HepG2 (cell line): Measurements from ENCODE around the gene SPHK2. TPM values are rescaled to one million over a fixed set of nuclear protein-coding genes. Genes with fewer than 3 reads are reported as not detected.

Experiments used
- ARID2 ChIP-seq: sonication (generic); formaldehyde crosslinking; IDR thresholded peaks from 2 replicates; pipeline ENCODE4 v1.8.1; 2022; ENCODE audit warnings: mild to moderate bottlenecking, missing genetic modification reagents, borderline replicate concordance
- ARID3A ChIP-seq: IDR thresholded peaks from 2 replicates; pipeline ENCODE4 v1.6.1; 2012; ENCODE audit warnings: low read depth, low read length, improper control_type of control experiment
- ATF3 ChIP-seq: sonication (generic); formaldehyde crosslinking; IDR thresholded peaks from 2 replicates; pipeline ENCODE4 v1.4.0; 2020; ENCODE audit warnings: missing genetic modification reagents
- FOXC1 ChIP-seq: sonication (generic); formaldehyde crosslinking; IDR thresholded peaks from 2 replicates; pipeline ENCODE4 v1.8.0; 2022; ENCODE audit warnings: mild to moderate bottlenecking, missing genetic modification reagents, borderline replicate concordance
- FOXK1 ChIP-seq: sonication (generic); formaldehyde crosslinking; IDR thresholded peaks from 2 replicates; pipeline ENCODE4 v1.4.0; 2020; ENCODE audit warnings: low read depth, missing genetic modification reagents, borderline replicate concordance
- HIVEP1 ChIP-seq: sonication (generic); formaldehyde crosslinking; IDR thresholded peaks from 2 replicates; pipeline ENCODE4 v1.4.0; 2020; ENCODE audit warnings: mild to moderate bottlenecking, missing genetic modification reagents
- HNF1B ChIP-seq: sonication (generic); formaldehyde crosslinking; IDR thresholded peaks from 2 replicates; pipeline ENCODE4 v1.5.1; 2020; ENCODE audit warnings: mild to moderate bottlenecking, moderate library complexity, missing genetic modification reagents
- HOXA5 ChIP-seq: sonication (generic); formaldehyde crosslinking; IDR thresholded peaks from 2 replicates; pipeline ENCODE4 v1.4.0; 2020; ENCODE audit warnings: missing genetic modification reagents
- HOXA9 ChIP-seq: sonication (generic); formaldehyde crosslinking; IDR thresholded peaks from 2 replicates; pipeline ENCODE4 v1.8.1; 2022; ENCODE audit warnings: missing genetic modification reagents, mild to moderate bottlenecking, moderate library complexity, borderline replicate concordance
- KLF16 ChIP-seq, 2 experiments: sonication (generic) in 1 of 2; formaldehyde crosslinking in 1 of 2; IDR thresholded peaks; 2 replicates each; pipeline versions ENCODE4 v1.6.1 to v1.8.0; 2016 to 2023; ENCODE audit warnings: missing genetic modification reagents in 2 of 2, missing compliant biosample characterization in 1 of 2
- NFKB2 ChIP-seq: sonication (generic); formaldehyde crosslinking; IDR thresholded peaks from 2 replicates; pipeline ENCODE4 v1.4.0; 2020; ENCODE audit warnings: missing genetic modification reagents, borderline replicate concordance
- NR3C1 ChIP-seq: sonication (generic); formaldehyde crosslinking; IDR thresholded peaks from 2 replicates; pipeline ENCODE4 v1.4.0; 2020; ENCODE audit warnings: missing genetic modification reagents
- PAX8 ChIP-seq: sonication (generic); formaldehyde crosslinking; IDR thresholded peaks from 2 replicates; pipeline ENCODE4 v1.8.0; 2022; ENCODE audit warnings: mild to moderate bottlenecking, missing genetic modification reagents, borderline replicate concordance
- POLR2A ChIP-seq, 2 experiments: IDR thresholded peaks; 2 replicates each; pipeline ENCODE4 v1.6.1; 2011; ENCODE audit warnings: low read depth in 2 of 2, low read length in 2 of 2, mild to moderate bottlenecking in 1 of 2, moderate library complexity in 1 of 2; ENCODE audit not compliant: insufficient read depth in 1 of 2
- RARA ChIP-seq: IDR thresholded peaks from 2 replicates; pipeline ENCODE4 v1.6.1; 2016; ENCODE audit warnings: missing genetic modification reagents, missing compliant biosample characterization
- REPIN1 ChIP-seq: sonication (generic); formaldehyde crosslinking; IDR thresholded peaks from 2 replicates; pipeline ENCODE4 v1.8.0; 2022; ENCODE audit warnings: missing genetic modification reagents, low read depth, mild to moderate bottlenecking, borderline replicate concordance
- RFX3 ChIP-seq: IDR thresholded peaks from 2 replicates; pipeline ENCODE4 v1.6.1; 2016; ENCODE audit warnings: missing biosample characterization, missing genetic modification reagents
- RORA ChIP-seq: sonication (generic); formaldehyde crosslinking; IDR thresholded peaks from 2 replicates; pipeline ENCODE4 v1.5.0; 2020; ENCODE audit warnings: mild to moderate bottlenecking, missing genetic modification reagents, moderate library complexity
- SPEN ChIP-seq: sonication (generic); formaldehyde crosslinking; IDR thresholded peaks from 2 replicates; pipeline ENCODE4 v1.5.1; 2020; ENCODE audit warnings: low read depth, mild to moderate bottlenecking, missing genetic modification reagents
- ZBTB7B ChIP-seq: sonication (generic); formaldehyde crosslinking; IDR thresholded peaks from 2 replicates; pipeline ENCODE4 v1.4.0; 2020; ENCODE audit warnings: missing genetic modification reagents
- ZMYM4 ChIP-seq: sonication (generic); formaldehyde crosslinking; IDR thresholded peaks from 2 replicates; pipeline ENCODE4 v1.8.1; 2023; ENCODE audit warnings: mild to moderate bottlenecking, missing genetic modification reagents
- ZNF263 ChIP-seq: sonication (generic); formaldehyde crosslinking; IDR thresholded peaks from 2 replicates; pipeline ENCODE4 v1.4.0; 2020; ENCODE audit warnings: missing genetic modification reagents
- ZNF382 ChIP-seq: sonication (generic); formaldehyde crosslinking; IDR thresholded peaks from 2 replicates; pipeline ENCODE4 v1.5.0; 2020; ENCODE audit warnings: missing genetic modification reagents, mild to moderate bottlenecking, borderline replicate concordance
- ZNF432 ChIP-seq: sonication (generic); formaldehyde crosslinking; IDR thresholded peaks from 2 replicates; pipeline ENCODE4 v1.5.0; 2020; ENCODE audit warnings: missing genetic modification reagents, mild to moderate bottlenecking, borderline replicate concordance
- polyA plus RNA-seq, 8 experiments: library from polyadenylated mRNA; depleted of rRNA in 3 of 8; stranded (reverse) in 7 of 8; unstranded in 1 of 8; fragments of >200 nt; fragmentation: Illumina TruSeq in 4 of 8; extraction: Trizol in 4 of 8; gene quantifications; 2 replicates each; pipeline versions ENCODE4 v1.2.1 to v1.2.3, GENCODE V29; 2011 to 2016; ENCODE audit warnings: low read depth in 4 of 8, missing spikeins in 1 of 8, mixed read lengths in 1 of 8; ENCODE audit not compliant: insufficient read depth in 1 of 8
- total RNA-seq, 5 experiments: library from RNA; depleted of rRNA; stranded (reverse); fragments of >200 nt; fragmentation: Illumina TruSeq; extraction: Trizol; gene quantifications; 2 replicates each; pipeline ENCODE4 v1.2.3, GENCODE V29; 2016; ENCODE audit warnings: low read depth in 1 of 5
- TF ChIP-seq, protein P1 (sequence below): sonication (generic); formaldehyde crosslinking; conservative IDR thresholded peaks from 2 replicates; pipeline ENCODE4 v1.4.0; 2020; ENCODE audit warnings: missing genetic modification reagents

The SPHK2 gene
- total and polyA plus RNA-seq, 2 of the 13 experiments (the other 11 are each of a cell fraction or from before 2014, with no cell fraction given): 2.9 to 14.4 TPM

- TF ChIP-seq NR3C1: no peak
- TF ChIP-seq FOXC1 (CRISPR knock-in tag): peak; percentile 40; the same call in 1 of the 2 replicates
- TF ChIP-seq HIVEP1: 0 out of 2 replicates have a peak, but pooled peaks have one; percentile 54
- no peak; the same call in 1 of the 2 replicates for TF ChIP-seq NFKB2 (CRISPR knock-in tag)
- TF ChIP-seq ZNF263 (CRISPR knock-in tag): 0 out of 2 replicates have a peak, but pooled peaks have one; percentile 44
- no peak for TF ChIP-seq POLR2A (IDR thresholded peaks at IDR 0.05; ENCODE audit: insufficient read depth in 1 of 2, low read depth in 2 of 2, low read length in 2 of 2)
- no peak for TF ChIP-seq PAX8
- 0 out of 2 replicates have a peak, but pooled peaks have one; percentile 11 for TF ChIP-seq RARA
- TF ChIP-seq HOXA9 (CRISPR knock-in tag): no peak
- TF ChIP-seq ZBTB7B (CRISPR knock-in tag): peak; percentile 41; the same call in 1 of the 2 replicates
- TF ChIP-seq RORA (CRISPR knock-in tag): no peak
- no peak for TF ChIP-seq ZNF382 (CRISPR knock-in tag)
- no peak for TF ChIP-seq ATF3 (CRISPR knock-in tag)
- TF ChIP-seq HNF1B (CRISPR knock-in tag): peak; percentile 56; the same call in 1 of the 2 replicates
- TF ChIP-seq ZNF432 (CRISPR knock-in tag): no peak
- TF ChIP-seq, protein P1, sequence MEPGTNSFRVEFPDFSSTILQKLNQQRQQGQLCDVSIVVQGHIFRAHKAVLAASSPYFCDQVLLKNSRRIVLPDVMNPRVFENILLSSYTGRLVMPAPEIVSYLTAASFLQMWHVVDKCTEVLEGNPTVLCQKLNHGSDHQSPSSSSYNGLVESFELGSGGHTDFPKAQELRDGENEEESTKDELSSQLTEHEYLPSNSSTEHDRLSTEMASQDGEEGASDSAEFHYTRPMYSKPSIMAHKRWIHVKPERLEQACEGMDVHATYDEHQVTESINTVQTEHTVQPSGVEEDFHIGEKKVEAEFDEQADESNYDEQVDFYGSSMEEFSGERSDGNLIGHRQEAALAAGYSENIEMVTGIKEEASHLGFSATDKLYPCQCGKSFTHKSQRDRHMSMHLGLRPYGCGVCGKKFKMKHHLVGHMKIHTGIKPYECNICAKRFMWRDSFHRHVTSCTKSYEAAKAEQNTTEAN (CRISPR knock-in tag): no peak
- 0 out of 2 replicates have a peak, but pooled peaks have one; percentile 66 for TF ChIP-seq REPIN1 (CRISPR knock-in tag)
- TF ChIP-seq HOXA5: 0 out of 2 replicates have a peak, but pooled peaks have one; percentile 32
- 0 out of 2 replicates have a peak, but pooled peaks have one; percentile 24 for TF ChIP-seq ZMYM4
- TF ChIP-seq KLF16 (CRISPR knock-in tag; IDR thresholded peaks at IDR 0.05): peak in 1 of 2 experiments; percentile 51; a peak in 1 of 4 replicates
- TF ChIP-seq ARID2: no peak
- TF ChIP-seq FOXK1 (CRISPR knock-in tag): no peak
- no peak for TF ChIP-seq RFX3 (CRISPR knock-in tag)
- 0 out of 2 replicates have a peak, but pooled peaks have one; percentile 36 for TF ChIP-seq SPEN
- TF ChIP-seq ARID3A: no peak
Measured at GRCh38 chr19:48674921-48675824, 55.9 kb downstream of the SPHK2 start (continued).
